ENCODE measurements around the gene NEBL. TPM values are rescaled to one million over a fixed set of nuclear protein-coding genes. Genes with fewer than 3 reads are reported as not detected.

NEBL gene
- total RNA-seq, 1 donor from 2014 or later: 77.6 TPM

DNA sequence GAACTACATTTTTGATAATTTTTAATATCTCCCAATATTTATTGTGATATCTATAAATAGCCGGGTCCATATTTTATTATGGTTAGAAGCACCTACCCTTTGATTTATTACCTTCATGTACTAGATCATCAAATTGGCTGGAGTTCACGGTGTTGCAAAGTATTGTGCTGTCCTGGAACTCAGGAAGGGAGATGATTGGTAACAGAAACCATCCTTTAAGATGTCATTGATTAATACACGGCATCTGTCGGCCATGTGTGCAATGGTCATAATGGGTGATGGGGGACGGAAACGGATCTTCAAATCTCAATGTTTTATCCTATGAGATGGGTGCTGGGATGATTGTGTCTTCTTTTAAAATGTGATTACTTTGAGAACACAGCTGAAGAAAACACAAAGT, 157.0 kb downstream of the NEBL start:
- no peak overlapping the region for H3K9ac ChIP-seq
- Mint-ChIP-seq H3K4me3 (no peak overlapping the region), H3K9me3 (peaks cover under 1% of the 10 kb centered on the region), H3K27ac (no peak overlapping the region), H3K27me3 (ENCODE audit: insufficient read depth, low read depth) (no peaks in the 10 kb centered on the region), H3K36me3 (no peaks in the 10 kb centered on the region), H3K4me1 (peaks cover 5% of the 10 kb centered on the region)
- TF ChIP-seq EZH2phosphoT487 (IDR thresholded peaks at IDR 0.05): no peak
- TF ChIP-seq, protein P1, sequence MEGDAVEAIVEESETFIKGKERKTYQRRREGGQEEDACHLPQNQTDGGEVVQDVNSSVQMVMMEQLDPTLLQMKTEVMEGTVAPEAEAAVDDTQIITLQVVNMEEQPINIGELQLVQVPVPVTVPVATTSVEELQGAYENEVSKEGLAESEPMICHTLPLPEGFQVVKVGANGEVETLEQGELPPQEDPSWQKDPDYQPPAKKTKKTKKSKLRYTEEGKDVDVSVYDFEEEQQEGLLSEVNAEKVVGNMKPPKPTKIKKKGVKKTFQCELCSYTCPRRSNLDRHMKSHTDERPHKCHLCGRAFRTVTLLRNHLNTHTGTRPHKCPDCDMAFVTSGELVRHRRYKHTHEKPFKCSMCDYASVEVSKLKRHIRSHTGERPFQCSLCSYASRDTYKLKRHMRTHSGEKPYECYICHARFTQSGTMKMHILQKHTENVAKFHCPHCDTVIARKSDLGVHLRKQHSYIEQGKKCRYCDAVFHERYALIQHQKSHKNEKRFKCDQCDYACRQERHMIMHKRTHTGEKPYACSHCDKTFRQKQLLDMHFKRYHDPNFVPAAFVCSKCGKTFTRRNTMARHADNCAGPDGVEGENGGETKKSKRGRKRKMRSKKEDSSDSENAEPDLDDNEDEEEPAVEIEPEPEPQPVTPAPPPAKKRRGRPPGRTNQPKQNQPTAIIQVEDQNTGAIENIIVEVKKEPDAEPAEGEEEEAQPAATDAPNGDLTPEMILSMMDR (IDR thresholded peaks at IDR 0.05): no peak
- TF ChIP-seq EZH2 (IDR thresholded peaks at IDR 0.05): no peak
- H3K79me2 ChIP-seq (ENCODE audit: low read depth): no peaks in the 10 kb centered on the region
- H3K27me3 ChIP-seq: no peaks in the 10 kb centered on the region
- no peak overlapping the region for H2AFZ ChIP-seq (replicated peaks)
- no peaks in the 10 kb centered on the region for H4K20me1 ChIP-seq (ENCODE audit: low read depth)
- H3K36me3 ChIP-seq: no peaks in the 10 kb centered on the region
- no peak for DNase-seq (ENCODE audit: low spot score)
- H3K4me1 ChIP-seq: no peaks in the 10 kb centered on the region
- H3K4me2 ChIP-seq: no peak overlapping the region
- no peak overlapping the region for H3K4me3 ChIP-seq
- no peak overlapping the region for H3K27ac ChIP-seq
- no peaks in the 10 kb centered on the region for H3K9me3 ChIP-seq (ENCODE audit: low read depth)
- H3F3A ChIP-seq (ENCODE audit: low read depth): no peaks in the 10 kb centered on the region

DNA sequence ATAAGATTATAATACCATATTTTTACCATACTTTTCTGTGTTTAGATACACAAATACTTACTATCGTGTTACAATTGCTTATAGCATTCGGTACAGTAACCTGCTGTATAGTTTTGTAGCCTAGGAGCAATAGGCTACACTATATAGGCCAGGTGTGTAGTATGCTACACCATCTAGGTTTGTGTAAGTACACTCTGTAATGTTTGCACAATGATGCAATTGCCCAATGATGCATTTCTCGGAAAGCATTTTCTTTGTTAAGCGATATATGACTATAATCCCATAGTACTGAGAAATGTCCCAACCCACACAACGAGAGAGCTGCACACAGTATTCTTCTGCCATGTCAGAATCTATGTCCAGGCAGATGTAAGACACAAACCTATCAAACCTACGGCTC, 160.0 kb downstream of the NEBL start:
- H2AFZ ChIP-seq (replicated peaks): no peak overlapping the region
- TF ChIP-seq EZH2phosphoT487 (IDR thresholded peaks at IDR 0.05): no peak
- TF ChIP-seq, protein P1 (IDR thresholded peaks at IDR 0.05): no peak
- no peak for TF ChIP-seq EZH2 (IDR thresholded peaks at IDR 0.05)
- no peaks in the 10 kb centered on the region for H3K9me3 ChIP-seq (ENCODE audit: low read depth)
- H4K20me1 ChIP-seq (ENCODE audit: low read depth): no peaks in the 10 kb centered on the region
- no peaks in the 10 kb centered on the region for H3K36me3 ChIP-seq
- Mint-ChIP-seq H3K27ac (no peak overlapping the region), H3K4me3 (no peak overlapping the region), H3K36me3 (no peaks in the 10 kb centered on the region), H3K4me1 (peaks cover 5% of the 10 kb centered on the region), H3K27me3 (ENCODE audit: insufficient read depth, low read depth) (no peaks in the 10 kb centered on the region), H3K9me3 (no peaks in the 10 kb centered on the region)
- H3K79me2 ChIP-seq (ENCODE audit: low read depth): no peaks in the 10 kb centered on the region
- H3K9ac ChIP-seq: no peak overlapping the region
- H3K27ac ChIP-seq: no peak overlapping the region
- no peaks in the 10 kb centered on the region for H3K27me3 ChIP-seq
- no peak for DNase-seq (ENCODE audit: low spot score)
- no peak overlapping the region for H3K4me3 ChIP-seq
- H3F3A ChIP-seq (ENCODE audit: low read depth): no peaks in the 10 kb centered on the region
- no peaks in the 10 kb centered on the region for H3K4me1 ChIP-seq
- H3K4me2 ChIP-seq: no peak overlapping the region

Small RNAs within 50 kb of the gene (small RNA-seq; reads per million reads assigned to genes)
- gene AL157398.1: not detected
- not detected for gene MTND1P21
